GM21619 (cell line): ENCODE data around the gene CREB3L2.
"Not testable (repeated sequence)": the region's sequence is repeated elsewhere in the genome, so short reads cannot be mapped to it uniquely, and the experiment has no call there.

Experiments used
- ATAC-seq: cut with Tn5 transposase; IDR thresholded peaks from one replicate; pipeline ENCODE4 v1.9.1; 2021; ENCODE audit not compliant: unreplicated experiment

The CREB3L2 gene

DNA sequence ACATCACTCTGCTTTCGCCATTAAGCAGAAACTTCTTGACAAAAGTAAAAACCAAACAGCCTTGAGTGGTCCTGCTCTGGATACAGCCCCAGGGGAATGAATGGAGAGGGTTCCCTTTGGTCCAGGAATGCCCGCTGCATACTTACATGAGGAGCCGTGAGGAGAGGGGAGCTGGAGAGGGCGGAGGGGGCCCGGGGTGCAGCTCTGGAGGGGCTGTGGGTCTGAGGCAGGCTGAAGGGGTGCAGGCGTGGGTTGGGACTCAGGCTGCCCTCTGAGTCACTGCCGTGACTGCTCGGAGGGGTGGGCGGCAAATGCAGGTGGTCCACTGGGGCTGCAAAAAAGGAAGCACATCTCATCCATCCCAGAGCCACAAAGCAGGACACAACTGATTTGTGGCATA is 93.8 kb downstream of the CREB3L2 start:
- no peak for ATAC-seq

DNA sequence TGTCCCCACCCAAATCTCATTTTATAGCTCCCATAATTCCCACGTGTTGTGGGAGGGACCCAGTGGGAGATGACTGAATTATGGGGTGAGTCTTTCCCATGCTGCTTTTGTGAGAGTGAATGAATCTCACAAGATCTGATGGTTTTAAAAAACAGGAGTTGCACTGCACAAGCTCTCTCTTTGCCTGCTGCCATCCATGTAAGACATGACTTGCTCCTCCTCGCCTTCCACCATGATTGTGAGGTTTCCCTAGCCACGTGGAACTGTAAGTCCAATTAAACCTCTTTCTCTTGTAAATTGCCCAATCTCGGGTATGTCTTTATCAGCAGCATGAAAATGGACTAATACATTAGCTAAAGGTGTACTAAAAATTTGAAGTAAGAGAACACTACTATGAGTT is 95.2 kb downstream of the CREB3L2 start:
- ATAC-seq = not testable (repeated sequence)

DNA sequence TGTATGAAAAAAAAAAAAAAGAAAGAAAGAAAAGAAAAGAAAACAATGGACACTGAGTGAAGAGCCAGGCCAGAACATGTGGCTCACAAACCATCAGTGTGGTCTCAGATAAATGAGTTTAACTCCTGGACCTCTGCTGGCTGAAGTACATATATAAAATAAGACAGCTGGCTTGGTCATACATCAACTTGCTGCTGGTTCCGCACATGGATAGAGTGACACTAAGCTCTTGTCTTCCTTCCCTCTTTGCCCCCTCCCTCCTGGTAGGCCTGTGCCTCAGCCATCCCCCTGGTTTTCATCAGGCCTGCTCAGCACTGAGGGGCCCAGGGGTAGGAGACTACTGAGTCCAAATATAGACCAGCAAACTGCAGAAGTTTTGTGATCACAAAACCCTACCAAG is 97.1 kb downstream of the CREB3L2 start:
- ATAC-seq = no peak

DNA sequence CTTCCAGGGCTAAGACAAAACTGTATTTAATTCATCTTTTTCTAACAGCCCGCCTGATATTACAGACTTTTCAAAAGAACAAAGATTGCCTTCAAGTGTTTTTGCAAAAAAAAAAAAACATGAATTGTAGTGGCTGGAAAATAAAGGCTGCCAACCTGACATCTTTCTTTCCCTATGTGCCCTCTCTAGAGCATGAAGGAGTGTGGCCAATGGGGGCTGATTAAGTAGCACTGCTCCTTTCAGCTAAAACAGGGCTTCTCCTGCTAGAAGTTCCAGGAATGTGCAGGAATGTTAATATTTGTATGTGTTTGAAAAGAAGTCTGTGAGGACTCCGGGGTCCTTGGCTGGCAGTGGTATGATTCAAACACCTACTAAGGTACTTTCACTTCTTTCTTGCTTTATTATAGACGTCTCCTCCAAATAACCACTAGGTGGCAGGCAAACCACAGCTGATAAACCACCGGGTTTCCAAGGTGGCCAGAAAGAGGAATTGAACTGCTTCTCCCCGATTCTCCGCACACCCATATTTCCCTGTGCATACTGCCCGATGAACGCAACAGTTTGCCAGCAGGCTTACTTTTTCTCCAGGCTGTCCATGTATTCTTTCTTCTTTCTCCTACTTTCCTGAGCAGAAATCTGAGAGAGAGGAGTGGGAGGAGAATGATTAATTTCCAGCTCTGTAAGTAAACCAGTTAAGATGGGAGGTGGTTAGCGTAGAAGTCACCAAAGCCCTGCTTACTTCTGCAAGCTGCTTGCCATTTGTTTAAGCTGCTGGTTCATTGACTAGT is 98.3 kb downstream of the CREB3L2 start:
- peak; percentile 73 for ATAC-seq

DNA sequence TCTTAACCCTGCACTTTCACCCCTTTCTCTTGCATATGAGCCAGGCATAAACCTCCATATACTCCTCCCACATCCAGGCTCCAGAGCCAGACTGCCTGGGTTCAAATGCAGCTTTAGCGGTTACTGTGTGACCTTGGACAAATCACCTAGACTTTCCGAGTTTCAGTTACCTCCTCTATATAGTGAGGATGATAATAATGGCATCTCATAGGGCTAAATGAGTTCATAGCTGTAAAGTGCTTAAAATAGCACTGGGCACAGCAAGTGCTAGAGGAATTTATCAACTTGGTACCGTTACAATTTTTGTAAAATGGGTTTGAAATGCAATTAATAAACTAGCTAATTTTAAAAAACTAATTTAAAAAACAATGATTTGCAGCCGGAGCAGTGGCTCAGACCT is 101.7 kb downstream of the CREB3L2 start:
- no peak for ATAC-seq

DNA sequence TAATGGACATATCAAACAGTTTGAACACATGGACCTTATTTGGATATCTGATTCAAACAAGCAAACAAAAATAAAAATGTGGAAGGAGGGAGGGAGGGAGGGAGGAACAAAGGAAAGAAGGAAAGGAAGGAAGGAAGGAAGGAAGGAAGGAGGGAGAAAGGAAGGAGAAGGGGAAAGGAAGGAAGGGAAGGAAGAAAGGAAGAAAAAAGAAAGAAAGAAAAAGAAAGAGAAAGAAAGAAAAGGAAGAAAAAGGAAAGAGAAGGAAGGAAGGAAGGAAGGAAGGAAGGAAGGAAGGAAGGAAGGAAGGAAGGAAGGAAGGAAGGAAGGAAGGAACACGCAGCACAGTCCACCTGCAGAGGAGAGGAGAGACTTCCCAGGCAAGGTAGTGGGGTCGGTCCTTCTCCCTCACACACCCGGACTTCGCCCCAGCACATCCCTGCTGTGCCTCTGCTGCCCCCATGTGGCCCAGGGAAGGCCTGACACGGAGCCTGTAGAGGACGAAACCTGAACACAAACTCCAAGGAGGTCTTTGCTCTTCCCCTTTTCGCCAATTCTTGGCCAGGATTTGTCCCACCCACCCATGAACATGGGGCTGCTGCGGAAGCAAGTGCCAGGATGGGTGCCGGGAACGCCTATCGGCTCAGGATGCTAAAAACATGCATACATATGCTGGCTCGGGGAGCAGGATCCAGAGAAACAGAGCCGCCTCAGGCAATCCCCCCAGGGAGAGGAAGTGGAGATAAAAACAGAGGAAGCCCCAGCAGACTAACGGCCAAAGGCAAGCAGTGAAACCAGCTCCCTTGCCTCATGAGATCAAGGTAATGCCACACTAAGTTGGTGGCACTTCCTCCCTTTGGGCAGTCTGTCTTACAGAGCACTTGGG is 102.8 kb downstream of the CREB3L2 start:
- peak; percentile 61 for ATAC-seq

DNA sequence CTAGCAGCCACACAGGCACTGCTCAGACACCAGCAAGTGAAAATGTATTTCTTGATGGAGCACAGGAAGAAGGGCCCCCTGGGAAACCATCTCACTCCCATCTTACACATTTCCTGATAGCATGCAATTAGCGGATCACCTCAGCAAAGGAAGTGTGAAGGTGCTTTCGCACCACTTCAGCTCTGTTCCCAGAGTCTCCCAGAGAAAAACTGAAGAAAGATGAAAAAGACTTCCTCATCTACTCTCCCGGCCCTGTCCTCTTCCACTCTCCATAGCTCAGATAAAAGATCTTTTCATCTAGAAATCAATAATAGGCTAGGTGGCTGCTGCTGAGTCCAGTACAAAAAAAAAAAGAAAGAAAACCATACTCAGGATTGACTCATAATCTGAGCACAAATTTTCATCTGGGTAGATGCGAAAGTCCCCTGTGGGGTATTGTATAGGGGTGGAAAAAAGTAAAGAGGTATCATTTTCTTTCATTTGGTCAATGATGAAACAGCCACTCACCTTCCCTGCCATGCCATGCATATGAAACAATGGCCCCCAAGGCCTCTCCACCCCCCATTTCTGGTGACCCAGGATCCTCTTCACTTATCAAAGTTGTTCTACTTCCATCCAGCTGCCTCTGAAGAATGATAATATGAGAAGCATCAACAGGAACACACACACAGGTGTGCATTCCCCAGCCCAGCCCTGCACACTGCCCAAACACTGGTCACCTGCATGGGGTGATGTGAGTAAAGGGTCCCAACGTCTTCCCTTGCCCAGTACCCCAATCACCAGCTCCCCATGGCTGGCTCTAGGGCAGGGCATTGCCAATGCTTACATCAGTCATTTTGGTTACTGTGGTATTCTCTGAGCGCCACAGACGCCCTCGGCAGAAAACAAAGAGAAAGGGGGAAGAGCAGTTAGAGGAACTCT is 106.3 kb downstream of the CREB3L2 start:
- ATAC-seq = peak; percentile 77

DNA sequence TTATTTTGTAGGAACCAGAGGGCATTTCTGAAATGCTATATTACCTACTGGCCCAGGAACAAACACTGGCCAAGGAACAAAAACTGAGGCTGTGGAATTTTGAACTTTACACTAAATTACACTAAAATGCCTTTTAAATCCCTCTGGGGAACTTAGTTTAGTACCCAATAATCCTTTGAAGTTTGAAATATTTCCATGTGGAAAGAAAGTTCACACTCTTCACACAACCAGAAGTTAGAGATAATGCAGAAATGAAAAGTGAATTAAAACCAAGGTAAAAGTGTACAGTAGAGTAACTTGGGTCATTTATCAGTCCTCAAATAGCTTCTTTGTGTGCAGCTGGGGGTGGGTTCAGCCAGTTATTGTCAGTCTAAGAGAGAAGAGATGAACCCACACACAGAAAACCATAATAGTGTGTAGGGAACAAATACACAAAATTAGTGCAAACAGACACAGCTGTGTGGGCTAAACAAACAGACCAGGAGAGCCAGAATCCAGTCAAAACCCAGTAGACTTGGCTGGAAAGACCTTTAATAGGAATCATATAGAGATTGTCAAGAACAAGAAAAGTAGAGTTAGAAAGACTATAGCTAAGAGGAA is 108.6 kb downstream of the CREB3L2 start:
- no peak for ATAC-seq

DNA sequence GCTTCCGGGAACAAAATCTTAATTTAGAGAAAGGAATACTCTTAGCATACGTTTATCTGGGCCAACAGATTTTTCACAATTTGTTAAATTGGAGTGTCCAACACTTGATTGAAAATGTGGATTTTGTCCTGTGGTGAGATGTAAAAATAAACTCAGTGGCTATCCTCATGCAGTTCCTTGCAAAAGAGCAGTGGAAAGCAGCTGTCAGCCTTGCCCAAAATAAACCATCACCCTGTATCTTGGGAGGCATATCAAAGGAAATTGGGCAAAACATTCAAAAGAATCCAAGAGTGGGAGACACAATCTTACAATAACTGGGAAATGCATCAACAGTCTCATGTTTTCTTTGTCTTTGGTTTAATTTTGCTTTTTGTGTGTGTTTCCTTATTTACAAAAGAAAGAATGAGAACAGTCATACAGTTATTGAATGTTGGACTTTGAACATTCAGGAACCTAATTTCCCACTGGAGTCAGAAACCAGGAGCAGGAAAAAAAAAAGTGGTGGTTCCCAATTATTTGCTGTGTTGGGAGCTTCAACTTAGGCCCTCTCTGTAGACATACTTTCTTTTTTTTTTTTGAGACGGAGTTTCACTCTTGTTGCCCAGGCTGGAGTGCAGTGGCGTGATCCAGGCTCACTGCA is 110.8 kb downstream of the CREB3L2 start:
- ATAC-seq = no peak

DNA sequence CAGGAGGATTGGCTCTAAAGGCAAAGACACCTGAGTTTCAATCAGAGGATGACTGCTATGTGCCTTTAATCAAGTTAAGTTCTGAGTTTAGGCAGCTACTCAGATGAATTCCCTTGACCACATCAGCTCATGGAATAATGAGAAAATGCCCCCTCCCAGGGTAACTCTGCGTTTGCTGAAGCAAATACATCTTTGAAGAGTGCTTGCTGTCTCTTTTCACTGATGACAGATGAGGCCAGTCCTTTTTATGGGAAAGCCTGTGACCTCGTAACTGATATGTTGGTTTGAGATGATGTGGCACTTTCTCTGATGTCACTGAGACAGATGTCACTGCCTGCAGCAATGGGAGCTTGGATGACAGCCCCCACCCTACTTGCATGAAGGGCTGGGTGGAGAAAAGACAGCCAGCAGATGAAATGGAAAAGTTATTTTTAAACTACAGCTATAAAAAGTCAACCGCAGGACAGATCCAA is 111.4 kb downstream of the CREB3L2 start:
- no peak for ATAC-seq

DNA sequence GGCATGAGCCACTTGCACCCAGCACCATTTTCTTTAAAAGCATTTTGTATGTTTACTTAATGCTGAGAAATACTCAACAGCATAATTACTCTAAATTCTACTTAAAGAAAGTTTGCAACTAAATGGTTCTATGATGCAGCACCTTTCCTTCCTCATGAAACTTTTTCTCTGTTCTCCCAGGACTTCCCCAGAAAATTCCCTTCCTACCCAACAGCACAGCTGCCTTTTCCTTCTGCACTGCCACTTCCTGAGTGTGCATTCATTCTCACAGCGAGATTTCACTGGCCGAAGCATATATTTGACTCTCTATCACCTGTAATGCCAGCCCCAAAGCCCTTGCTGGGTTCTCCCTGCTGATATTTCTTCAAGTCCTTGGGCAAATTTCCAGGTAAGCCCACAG is 113.6 kb downstream of the CREB3L2 start:
- no peak for ATAC-seq

DNA sequence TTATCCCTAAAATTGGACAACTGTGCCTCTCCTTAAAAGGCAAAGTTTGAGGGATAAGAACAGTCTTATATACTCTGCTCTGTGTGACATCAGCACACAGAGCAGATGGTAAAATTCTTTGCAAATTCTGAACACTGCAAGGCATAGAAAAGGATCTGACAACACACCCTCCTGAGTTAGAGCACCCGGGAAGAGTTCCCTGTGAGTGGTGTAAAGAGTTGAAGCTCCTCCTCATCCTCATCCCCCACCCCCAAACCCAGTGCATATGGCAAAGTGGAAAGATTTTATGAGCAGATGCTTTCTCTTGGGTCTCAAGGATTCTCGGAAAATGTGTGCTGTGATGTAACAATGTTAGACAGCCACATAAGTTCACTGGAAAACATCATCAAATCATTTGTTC is 115.1 kb downstream of the CREB3L2 start:
- ATAC-seq = no peak

DNA sequence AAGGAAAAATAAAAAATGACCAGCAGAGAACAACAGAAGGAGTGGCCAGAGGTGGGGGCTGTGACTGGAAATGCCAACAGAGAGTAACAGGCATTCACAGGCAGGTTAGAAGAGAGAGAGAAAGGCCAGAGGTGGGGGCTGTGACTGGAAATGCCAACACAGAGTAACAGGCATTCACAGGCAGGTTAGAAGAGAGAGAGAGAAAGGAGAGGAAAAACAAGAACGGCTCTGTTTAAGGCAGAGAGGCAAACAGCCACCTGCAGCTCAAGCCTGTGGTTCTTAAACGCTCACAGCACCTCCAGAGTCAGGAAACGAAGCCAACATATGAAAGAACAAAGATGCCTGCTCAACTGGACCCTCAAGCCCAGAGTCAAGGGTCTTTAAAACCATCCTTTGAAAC is 115.6 kb downstream of the CREB3L2 start:
- ATAC-seq = no peak

DNA sequence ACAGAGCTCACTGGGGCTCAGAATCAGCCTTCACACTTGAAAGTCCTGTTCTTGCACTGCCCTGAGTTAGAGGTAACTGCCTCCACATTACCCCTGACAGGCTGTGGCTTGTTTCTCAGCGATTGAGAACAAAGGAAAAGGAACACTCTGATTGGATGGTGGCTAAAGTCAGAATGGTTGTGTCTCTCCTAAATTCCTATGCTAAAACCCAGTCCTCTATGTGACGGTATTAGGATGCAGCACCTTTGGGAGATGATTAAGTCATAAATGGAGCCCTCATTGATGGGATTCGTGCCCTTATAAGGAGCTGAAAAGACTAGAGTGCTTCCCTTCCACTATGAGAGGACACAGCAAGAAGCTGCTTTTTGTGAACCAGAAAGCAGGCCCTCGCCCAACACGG is 116.2 kb downstream of the CREB3L2 start:
- ATAC-seq = no peak

DNA sequence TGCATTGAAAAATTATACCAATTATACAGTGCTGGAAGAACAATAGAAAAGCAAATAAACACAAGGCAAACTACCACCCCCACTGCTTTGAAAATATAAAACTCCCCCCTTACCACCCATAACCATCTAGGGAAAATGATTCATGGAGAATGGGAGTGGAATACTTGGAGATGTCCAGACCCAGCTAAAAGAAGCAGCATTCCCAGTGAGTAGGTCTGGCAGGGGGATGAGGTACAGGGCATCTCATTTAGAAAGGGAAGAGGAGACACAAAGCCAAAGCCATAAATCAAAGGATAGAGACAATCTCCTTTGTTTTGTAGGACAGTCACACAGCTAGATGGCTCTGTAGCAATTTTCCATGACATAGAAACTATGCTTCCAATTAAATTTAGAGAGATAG is 119.1 kb downstream of the CREB3L2 start:
- ATAC-seq = no peak

DNA sequence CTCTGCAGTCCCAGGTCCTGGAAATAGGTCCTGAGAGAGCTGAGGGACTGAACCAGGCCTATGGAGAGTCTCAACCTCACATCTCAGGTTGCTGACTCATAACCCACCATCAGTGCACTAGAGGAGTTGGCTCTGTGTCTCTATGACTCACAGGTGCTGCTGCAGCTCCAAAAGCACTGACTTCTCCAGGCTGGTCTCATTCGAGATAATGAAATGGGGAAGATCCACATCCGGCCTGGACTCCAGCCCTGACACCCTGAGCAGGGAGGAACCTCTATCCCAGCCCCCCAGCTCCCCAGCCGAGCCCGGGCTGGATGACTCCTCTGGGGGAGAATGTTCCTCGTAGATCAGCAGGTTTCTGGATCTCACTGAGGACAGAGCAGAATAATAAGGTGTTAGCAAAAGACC is 119.6 kb downstream of the CREB3L2 start:
- ATAC-seq = peak; percentile 96

DNA sequence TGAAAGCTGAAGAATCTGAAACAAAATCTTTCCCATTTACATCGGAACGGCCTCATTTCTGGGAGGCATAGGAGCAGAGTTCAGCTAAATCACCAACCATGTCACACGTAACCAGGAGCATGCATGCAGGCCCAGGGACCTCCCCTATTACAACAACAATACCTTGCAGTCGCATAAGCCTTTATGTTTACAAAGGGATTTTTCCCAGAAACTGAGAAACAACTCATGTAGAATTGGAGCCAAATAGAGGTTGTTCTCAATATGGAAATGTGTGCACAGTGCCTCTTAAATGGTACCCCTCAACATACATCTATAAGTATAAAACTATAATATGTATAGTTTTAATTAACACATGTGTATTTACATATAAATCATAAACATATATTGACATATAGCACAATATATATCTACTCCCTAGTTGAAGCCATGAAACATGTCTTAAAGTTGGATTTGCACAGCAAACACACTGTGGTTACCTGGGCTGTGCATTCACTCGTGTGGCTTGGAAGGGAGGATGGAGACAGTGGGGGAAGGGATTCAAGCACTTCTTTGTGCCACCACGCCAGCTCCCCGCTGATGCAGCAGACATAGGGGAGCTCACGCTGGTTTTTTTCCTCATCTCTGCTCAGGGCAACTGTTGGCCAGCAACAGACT is 120.2 kb downstream of the CREB3L2 start:
- ATAC-seq = peak; percentile 8

DNA sequence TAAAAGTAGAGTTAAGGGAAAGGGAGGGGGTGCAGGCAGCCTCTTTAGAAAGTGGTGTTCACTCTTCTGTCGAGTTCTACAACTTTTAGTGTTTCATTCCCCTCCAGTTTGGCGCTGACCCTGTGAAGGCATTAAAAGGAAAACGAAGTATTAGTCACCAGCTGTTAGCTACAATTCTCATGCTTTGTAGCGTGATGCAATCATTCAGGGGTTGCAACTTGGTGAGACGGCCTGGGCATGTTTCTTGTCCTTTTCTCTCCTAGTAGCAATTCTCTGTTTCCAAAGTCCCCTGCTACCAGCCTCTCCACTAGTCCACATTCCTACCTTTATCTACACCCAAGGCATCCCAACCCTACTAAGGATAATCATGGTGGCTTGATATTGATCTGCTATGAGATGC is 121.5 kb downstream of the CREB3L2 start:
- ATAC-seq = no peak

DNA sequence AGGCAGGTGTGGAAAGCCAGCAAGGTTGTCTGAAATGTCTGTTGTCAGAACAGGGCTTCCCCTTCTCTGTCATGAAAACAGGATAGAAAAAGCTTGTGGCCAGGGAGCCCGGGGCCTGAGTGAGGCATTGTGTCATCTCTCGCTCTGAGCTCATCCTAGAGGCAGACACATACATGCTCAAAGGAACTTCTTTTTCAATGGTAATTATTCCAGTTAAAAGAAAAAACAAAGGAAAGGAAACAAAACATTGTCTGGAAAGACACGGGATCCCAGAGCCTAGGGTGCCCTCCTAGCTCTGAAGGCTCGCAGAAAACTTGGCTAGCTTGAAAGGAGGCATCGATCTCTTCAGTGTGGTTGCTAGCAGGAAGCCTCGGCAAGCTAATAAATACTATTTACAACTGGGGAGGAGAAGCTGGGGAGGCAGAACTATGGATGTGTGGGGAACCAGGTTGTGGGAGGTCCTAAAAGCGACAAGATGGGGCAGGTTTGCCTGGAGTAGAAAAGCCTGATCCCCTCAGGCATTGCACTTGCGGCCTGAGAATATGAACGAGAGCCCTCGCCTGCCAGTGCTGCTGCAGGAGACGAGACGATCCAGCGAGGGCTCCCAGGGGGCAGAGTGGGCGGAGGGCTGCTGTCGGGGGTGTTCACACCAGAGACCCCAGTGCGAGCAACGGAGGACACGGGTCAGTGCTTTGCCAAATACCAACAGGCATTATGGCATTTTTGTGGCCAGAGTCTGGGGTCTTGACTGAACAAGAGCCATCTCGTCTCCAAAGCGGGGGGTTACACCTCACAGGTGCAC is 122.3 kb downstream of the CREB3L2 start:
- no peak for ATAC-seq
